NCI-H128 (cell line): ENCODE data around the gene LRRC42.
"Not testable (repeated sequence)": the region's sequence is repeated elsewhere in the genome, so short reads cannot be mapped to it uniquely, and the experiment has no call there.

Source experiments
- DNase-seq: peaks from one replicate; lab custom pipeline; 2025; ENCODE audit not compliant: unreplicated experiment; lab: John Stamatoyannopoulos, UW

The LRRC42 gene

DNA sequence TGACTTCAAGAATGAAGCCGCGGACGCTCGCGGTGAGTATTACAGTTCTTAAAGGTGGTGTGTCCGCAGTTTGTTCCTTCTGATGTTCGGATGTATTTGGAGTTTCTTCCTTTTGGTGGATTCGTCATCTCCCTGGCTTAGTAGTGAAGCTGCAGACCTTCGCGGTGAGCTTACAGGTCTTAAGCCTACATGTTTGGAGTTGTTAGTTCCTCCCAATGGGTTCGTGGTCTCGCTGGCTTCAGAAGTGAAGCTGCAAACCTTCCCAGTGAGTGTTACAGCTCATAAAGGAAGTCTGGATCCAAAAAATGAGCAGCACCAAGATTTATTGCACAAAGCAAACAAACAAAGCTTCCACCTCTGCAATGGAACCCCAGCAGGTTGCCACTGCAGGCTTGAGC, 57.1 kb downstream of the LRRC42 start:
- DNase-seq = no peak

DNA sequence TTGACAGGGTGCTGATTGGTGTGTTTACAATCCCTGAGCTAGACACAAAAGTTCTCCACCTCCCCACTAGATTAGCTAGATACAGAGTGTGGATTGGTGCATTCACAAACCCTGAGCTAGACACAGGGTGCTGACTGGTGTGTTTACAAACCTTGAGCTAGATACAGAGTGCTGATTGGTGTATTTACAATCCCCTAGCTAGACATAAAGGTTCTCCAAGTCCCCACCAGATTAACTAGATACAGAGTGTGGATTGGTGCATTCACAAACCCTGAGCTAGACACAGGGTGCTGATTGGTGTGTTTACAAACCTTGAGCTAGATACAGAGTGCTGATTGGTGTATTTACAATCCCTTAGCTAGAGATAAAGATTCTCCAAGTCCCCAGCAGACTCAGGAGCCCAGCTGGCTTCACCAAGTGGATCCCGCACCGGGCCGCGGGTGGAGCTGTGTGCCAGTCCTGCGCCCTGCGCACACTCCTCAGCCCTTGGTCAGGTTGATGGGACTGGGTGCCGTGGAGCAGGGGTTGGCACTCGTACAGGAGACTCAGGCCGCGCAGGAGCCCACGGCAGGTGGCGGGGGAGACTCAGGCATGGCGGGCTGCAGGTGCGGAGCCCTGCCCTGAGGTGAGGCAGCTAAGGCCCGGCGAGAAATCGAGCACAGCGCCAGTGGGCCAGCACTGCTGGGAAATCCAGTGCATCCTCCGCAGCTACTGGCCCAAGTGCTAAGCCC, 57.8 kb downstream of the LRRC42 start:
- DNase-seq = not testable (repeated sequence)

DNA sequence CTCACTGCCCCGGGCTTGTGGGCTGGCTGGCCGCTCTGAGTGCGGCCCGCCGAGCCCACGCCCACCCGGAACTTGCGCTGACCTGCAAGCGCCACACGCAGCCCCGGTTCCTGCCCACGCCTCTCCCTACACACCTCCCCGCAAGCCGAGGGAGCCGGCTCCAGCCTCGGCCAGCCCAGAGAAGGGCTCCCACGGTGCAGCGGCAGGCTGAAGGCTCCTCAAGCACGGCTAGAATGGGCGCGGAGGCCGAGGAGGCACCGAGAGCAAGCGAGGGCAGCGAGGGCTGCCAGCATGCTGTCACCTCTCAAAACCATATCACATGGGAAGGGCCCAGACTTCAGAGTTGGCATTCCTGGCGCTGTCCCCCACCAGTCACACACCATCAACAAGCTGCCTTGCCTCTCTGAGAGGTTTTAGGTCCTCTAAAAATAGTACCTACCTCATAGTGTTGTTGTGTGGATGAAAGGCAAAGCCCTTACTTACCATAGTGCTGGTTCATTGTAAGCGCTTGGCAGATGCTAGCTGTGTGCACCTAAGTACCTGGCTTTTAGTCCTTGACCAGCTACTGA, 58.4 kb downstream of the LRRC42 start:
- DNase-seq = no peak

DNA sequence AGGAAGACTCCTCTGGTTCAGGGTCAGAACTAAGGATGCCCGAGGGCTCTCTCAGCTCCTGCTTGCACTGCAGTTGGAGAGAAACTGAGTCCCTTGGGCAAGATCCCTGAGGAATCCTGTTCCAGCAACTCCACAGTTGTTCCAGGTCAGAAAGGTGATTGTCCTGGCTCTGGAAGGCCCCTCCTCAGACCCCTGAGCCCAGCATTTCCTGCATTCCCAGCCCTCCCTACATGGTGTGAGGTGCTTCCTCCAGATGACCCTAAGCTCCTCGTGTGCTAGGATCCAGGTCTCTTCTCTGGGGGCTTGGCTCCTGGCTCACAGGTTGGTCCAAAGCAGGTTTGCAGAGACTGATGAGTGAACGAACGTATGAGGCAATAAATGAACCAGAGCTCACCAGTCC, 60.4 kb downstream of the LRRC42 start:
- no peak for DNase-seq

DNA sequence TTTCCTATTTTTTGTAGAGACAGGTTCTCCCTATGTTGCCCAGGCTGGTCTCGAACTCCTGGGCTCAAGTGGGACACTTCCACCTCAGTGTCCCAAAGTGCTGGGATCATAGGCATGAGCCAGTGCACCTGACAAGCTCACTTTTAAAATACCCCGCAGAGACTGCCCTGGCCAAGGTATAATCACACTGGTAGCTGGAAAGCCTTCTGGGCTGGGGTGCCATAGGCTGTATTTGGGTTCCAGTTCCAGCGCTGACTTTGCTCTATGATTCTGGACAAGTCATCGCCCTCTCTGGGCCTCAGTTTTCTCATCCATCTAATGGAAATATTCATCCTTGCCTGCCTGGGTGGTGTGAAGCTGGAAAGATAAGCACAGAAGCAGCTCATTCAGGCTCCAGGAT, 61.5 kb downstream of the LRRC42 start:
- no peak for DNase-seq

DNA sequence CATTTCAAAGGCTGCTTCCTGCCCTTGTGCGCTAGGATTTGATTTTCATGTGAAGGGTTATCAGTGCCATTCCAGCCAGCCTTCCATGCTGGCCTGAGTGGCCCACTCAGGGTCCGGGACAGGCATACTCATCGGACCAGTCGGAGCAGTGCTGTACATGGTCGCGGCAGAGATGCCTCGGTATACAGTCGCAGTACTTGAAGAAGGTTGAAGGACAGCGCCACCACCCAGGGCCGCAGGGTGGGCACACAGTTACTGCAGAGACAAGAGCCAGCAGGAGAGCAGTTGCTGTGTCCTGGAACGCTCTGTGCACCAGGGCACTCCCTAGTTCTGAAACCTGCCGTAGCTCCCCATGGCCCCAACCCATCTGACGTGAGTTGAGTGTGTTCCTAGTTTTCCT, 62.7 kb downstream of the LRRC42 start:
- DNase-seq = no peak

DNA sequence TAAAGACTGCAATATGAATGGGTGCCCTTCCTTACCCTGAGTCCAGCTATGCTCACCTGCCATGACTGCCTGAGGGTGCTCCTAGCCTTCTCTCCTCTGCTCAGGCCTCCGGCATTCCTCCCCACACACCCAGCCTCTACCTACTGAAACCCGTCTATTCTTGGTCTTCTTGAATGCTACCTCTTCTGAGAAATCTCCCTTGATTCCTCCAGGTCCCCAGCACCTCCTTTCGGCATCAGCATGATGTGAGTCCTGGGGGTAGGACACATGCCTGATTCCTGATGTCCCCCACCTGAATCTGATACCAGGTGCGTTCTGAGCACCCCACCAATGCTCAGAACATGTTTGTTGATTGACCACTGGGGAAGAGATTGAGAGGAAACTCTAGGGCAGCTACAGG, 63.3 kb downstream of the LRRC42 start:
- no peak for DNase-seq

DNA sequence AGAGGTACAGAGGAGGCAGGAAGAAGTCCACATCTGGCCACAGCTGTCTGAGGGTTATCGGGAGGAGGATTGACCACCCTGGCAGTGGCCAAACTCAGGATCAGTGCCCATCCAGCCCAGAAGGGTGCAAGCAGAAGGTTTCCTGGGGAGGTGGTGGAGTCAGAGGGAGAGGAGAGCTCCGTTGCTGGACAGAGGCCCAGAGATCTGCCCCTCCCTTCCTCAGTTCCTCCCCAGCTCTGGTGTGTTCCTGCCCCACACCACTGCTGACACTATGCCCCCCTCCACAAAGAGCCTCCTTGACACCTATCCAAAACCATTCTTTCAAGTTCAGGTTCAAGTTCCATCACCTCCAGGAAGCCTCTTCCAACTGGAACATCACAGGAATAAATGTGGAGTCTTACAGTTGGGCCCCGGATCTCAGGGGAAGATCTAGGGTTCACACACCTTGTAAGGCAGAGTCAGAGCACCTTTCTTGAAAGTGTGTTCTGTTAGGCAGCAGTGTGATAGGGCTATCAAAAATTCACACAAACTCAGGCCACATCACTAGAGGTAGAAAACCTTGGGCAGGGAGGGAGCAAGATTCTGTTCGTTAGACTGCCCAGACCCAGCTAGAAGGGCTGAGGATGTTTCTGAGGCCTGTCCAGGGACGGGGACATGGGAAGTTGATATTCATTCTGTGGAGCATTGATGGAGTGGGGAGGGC, 64.4 kb downstream of the LRRC42 start:
- DNase-seq = no peak

DNA sequence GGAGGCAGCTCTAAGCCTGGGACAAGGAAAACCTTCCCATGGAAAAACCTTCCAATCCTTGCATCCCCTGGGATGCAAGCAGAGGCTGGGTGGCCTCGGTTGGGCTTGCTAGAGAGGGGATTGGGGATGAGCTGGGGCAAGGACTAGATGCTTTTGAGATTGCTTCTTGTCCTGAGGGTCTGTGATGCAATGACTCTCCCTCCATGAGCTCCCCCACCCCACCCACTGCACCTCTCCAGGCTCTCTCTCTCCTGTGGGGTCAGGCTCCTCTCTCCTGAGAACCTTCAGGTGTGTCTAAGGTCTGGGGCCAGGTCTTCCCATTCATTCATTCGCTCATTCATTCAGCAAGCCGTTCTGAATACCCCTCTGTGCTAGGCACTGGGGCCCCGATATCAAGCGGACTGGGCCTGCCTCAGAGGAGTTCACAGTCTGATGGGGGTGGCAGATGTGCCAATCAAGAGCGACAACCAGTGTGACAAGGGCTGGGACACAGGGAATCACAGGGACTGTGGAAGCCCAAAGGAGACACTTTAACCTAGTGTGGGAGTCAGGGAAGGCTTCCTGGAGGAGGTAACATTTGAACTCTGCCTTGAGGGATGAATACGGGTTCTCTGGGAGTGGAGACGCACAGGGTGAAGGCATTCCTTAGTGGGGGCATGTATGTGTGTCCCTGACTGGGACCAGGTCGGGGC, 65.3 kb downstream of the LRRC42 start:
- DNase-seq = no peak

DNA sequence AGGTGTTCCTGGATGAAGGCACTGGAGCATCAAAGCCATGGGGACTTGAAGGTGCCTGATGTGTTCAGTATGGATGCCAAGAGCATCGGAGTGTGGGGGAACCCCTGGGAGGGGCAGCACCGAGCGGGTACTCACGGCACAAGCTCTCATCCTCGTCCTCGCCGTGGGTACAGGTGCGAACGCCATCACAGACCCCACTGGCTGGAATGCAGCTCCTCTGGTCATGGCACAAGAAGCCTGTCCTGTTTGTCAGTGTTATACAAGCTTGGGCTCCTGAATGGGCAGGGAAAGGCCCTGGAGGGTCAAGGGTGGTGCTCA, 65.8 kb downstream of the LRRC42 start:
- no peak for DNase-seq

DNA sequence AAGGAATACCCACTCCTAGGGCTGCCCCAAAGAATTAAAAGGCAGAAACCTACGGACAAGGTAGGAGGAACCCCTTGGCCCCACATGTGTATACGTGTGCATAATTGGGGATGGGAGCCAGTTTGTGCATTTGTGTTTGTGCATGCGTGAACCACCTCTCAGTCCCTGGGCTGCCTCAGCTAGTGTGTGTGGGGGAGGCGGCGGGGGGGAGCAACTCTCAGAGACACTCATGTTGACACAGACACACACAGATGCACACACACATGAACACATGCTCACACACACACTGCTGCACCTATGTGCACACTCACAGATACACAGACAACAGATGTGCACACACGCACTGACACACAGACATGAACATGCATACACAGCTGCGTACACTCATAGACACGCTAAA, 66.7 kb downstream of the LRRC42 start:
- DNase-seq = no peak

DNA sequence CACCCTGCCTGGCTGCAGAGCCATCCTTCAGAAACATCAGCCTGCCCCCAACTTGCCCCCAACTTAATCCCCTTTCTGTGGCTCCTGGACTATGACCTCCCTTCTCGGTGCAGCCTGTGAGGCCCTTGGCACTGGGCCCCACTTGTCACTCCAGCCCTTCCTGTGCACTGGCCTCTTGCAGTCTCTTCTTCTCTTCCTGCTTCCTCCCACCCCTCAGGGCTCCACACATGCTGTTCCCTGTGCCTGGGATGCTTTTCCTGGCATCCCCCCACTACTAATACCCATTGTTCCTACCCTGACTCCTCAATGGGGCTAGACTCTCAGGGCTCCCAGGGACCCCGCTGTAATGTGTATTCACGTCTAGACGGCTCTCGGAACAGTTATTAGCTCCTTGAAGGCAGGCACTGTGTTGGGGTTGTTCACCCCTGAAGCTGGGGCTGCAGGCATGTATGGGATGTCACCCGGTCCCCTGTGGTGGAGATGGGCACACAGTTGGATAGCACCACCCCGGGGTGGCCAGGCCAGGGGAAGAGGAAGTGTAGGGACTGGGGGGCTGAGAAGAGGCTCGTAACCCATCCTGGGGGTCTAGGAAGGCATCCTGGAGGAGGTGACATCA, 67.4 kb downstream of the LRRC42 start:
- no peak for DNase-seq

DNA sequence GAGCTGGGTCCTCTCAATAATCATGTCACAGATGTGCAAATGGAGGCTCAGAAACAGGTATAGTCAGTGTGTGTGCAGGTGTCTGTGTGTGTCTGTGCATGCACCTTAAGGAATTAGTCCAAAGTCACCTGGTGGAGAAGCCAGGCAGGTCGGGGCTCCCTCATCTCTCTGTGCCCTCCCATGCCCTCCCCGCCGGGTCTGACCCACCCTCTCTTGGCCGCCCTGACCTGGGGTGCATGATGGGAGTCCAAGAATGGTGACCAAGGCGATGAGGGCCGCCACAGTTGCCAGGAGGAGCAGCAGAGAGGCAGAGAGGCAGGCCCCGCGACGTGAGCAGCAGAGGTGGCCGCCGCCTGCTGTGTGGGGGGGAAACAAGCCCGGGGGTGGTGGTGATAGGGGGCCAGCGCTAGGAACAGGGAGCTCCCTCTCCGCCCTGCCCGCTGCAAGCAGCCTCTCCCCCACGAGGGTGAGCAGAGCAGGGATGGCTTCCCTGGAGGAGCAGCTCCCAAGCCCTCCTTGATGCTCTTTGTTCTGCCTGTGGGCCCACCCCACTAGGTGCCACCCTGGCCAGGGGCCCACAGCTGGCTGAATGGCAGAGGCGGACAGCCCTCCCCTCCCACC, 68.0 kb downstream of the LRRC42 start:
- DNase-seq = no peak

DNA sequence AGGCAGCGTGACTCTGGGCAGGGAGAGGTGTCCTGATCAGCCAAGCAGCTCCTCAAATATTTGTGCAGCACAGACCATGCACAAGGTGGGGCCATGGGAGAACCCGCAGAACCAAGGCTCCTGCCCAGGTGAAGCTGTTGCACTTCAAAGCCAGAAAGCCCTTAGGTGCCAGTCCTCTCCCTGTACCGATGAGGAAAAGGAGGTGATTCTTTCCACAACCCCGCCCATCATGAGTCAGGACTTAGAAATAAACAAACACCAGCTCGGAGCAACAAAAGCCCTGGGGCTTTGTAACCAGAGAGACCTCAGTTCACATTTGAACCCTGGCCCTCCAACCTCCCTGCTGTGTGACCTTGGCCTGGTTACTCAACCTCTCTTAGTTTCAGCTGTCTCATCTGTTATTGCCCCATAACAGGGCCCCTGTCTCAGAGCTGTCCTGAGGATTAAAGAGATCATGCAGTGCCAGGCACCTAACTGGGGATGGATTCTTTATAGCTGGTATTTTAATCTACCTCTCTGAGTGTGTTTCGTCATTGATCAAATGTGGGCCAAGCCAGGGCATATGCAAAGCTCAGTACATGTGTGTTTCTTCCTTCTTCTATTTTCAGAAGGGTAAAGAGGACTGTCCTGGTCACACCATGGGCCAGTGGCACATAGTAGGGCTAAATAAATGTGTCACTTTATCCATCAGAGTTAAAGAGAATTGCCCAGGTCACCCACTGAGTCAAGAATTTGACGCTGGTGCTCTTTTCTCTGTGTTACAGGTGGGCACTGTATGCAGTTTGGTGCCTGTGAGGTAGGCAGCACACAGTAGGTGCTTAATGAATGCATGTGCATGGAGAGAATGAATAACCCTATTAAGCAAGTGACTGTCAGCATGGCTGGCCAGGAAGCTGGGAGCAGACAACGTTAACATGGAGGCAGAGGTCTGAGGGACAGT, 70.5 kb downstream of the LRRC42 start:
- DNase-seq = no peak
